IMR-90 (cell line): ENCODE results near the gene USP9X. TPM values are rescaled to one million over a fixed set of nuclear protein-coding genes. Genes with fewer than 3 reads are reported as not detected.

Source experiments
- ATAC-seq: fragments of 200-7000 bp; cut with Tn5 transposase; 2 replicates; pipeline ENCODE4 v1.9.1; 2020; ENCODE audit warnings: low read depth, mild to moderate bottlenecking, moderate library complexity
- BruUV-seq: library from RNA; stranded (reverse); fragments of 400-500 nt; replicated peaks from 2 replicates; lab custom pipeline; 2021; lab: Mats Ljungman, UMichigan
- CTCF ChIA-PET: fragments of 300-600 bp; formaldehyde crosslinking; extraction: SDS; loops from one replicate; lab custom pipeline; 2021; ENCODE audit warnings: antibody characterized with exemption; lab: Yijun Ruan, JAX
- POLR2A ChIA-PET: fragments of 300-600 bp; sonication (Branson Sonifier 250); formaldehyde crosslinking; loops from one replicate; lab custom pipeline; 2022; ENCODE audit warnings: antibody characterized with exemption; ENCODE audit not compliant: unreplicated experiment; lab: Charles Lee
- DNase-seq: peaks from one replicate; pipeline ENCODE4 v3.0.0; 2013
- H2AFZ ChIP-seq: replicated peaks from 2 replicates; pipeline ENCODE3; 2013; ENCODE audit warnings: low read length, mild to moderate bottlenecking; ENCODE audit not compliant: poor library complexity
- H2AK5ac ChIP-seq: 2 replicates; pipeline ENCODE4 v1.6.1; 2013; ENCODE audit warnings: low read depth, low read length, inconsistent platforms
- H2AK9ac ChIP-seq: replicated peaks from 2 replicates; pipeline ENCODE3; 2013; ENCODE audit warnings: mild to moderate bottlenecking, low read depth, low read length, moderate library complexity; ENCODE audit not compliant: poor library complexity
- H2BK120ac ChIP-seq: 2 replicates; pipeline ENCODE4 v1.6.1; 2013; ENCODE audit warnings: low read depth, low read length, inconsistent platforms
- H2BK15ac ChIP-seq: 3 replicates; pipeline ENCODE4 v1.6.1; 2013; ENCODE audit warnings: low read depth, low read length, inconsistent platforms
- H2BK20ac ChIP-seq: 2 replicates; pipeline ENCODE4 v1.6.1; 2013; ENCODE audit warnings: low read depth, mild to moderate bottlenecking, inconsistent platforms, low read length, moderate library complexity
- H2BK5ac ChIP-seq: 2 replicates; pipeline ENCODE4 v1.6.1; 2013; ENCODE audit warnings: mild to moderate bottlenecking, low read depth, low read length, inconsistent platforms; ENCODE audit not compliant: poor library complexity, severe bottlenecking
- H3K14ac ChIP-seq: replicated peaks from 2 replicates; pipeline ENCODE4 v1.6.1; 2013; ENCODE audit warnings: low read depth, low read length, inconsistent platforms
- H3K18ac ChIP-seq: 2 replicates; pipeline ENCODE4 v1.6.1; 2013; ENCODE audit warnings: low read depth, low read length, control low read depth
- H3K23ac ChIP-seq: 2 replicates; pipeline ENCODE4 v1.6.1; 2013; ENCODE audit warnings: low read depth, low read length, inconsistent platforms
- H3K27ac ChIP-seq: 2 replicates; pipeline ENCODE4 v1.5.1; 2013; ENCODE audit warnings: mild to moderate bottlenecking, control low read depth, low read length; ENCODE audit not compliant: insufficient read depth
- H3K27me3 ChIP-seq: 2 replicates; pipeline ENCODE4 v1.6.1; 2013; ENCODE audit warnings: low read length; ENCODE audit not compliant: control insufficient read depth, insufficient read depth
- H3K36me3 ChIP-seq: 2 replicates; pipeline ENCODE4 v1.6.1; 2013; ENCODE audit warnings: low read length, mixed read lengths; ENCODE audit not compliant: control insufficient read depth, insufficient read depth
- H3K4ac ChIP-seq: 2 replicates; pipeline ENCODE4 v1.6.1; 2013; ENCODE audit warnings: low read depth, low read length, inconsistent platforms
- H3K4me1 ChIP-seq: 2 replicates; pipeline ENCODE4 v1.6.1; 2013; ENCODE audit warnings: low read length, mixed read lengths; ENCODE audit not compliant: control insufficient read depth, insufficient read depth
- H3K4me2 ChIP-seq: 2 replicates; pipeline ENCODE4 v1.6.1; 2013; ENCODE audit warnings: low read depth, mild to moderate bottlenecking, control low read depth, low read length, moderate library complexity
- H3K4me3 ChIP-seq: 2 replicates; pipeline ENCODE4 v1.5.1; 2013; ENCODE audit warnings: low read depth, mild to moderate bottlenecking, control low read depth, low read length, moderate library complexity; ENCODE audit not compliant: insufficient read depth
- H3K56ac ChIP-seq: 2 replicates; pipeline ENCODE4 v1.6.1; 2013; ENCODE audit warnings: low read length, inconsistent platforms; ENCODE audit not compliant: insufficient read depth; ENCODE audit errors: extremely low read depth
- H3K79me1 ChIP-seq, 2 experiments: 2 replicates each; pipeline ENCODE4 v1.6.1; 2013; ENCODE audit warnings: low read length in 2 of 2, inconsistent platforms in 1 of 2, low read depth in 1 of 2
- H3K9ac ChIP-seq: 2 replicates; pipeline ENCODE4 v1.6.1; 2013; ENCODE audit warnings: low read depth, low read length, control low read depth
- H3K9me1 ChIP-seq: 2 replicates; pipeline ENCODE4 v1.6.1; 2013; ENCODE audit warnings: low read length, inconsistent platforms; ENCODE audit not compliant: insufficient read depth
- H3K9me3 ChIP-seq: 2 replicates; pipeline ENCODE4 v1.6.1; 2013; ENCODE audit warnings: low read length; ENCODE audit not compliant: control insufficient read depth, insufficient read depth
- H4K20me1 ChIP-seq: 2 replicates; pipeline ENCODE4 v1.6.1; 2013; ENCODE audit warnings: low read length, inconsistent platforms; ENCODE audit not compliant: insufficient read depth
- H4K5ac ChIP-seq: 2 replicates; pipeline ENCODE4 v1.6.1; 2013; ENCODE audit warnings: mild to moderate bottlenecking, low read depth, low read length, control low read depth
- H4K8ac ChIP-seq, 2 experiments: 2 replicates each; pipeline ENCODE4 v1.6.1; 2013; ENCODE audit warnings: low read depth in 2 of 2, low read length in 2 of 2, control low read depth in 1 of 2, inconsistent platforms in 1 of 2
- H4K91ac ChIP-seq: 2 replicates; pipeline ENCODE4 v1.6.1; 2013; ENCODE audit warnings: low read depth, low read length, inconsistent platforms; ENCODE audit not compliant: insufficient read depth
- WGBS, 2 experiments: methylation state at CpG; one replicate each; pipeline versions ENCODE4 v1.1.5 to v1.1.7; 2013; ENCODE audit warnings: missing lambda C conversion rate in 2 of 2; ENCODE audit not compliant: insufficient read length in 1 of 2; ENCODE audit errors: extremely low coverage in 2 of 2; 5-methylcytosine and 5-hydroxymethylcytosine counted together
- dilution Hi-C: fragments of 300-500 bp; cut with HindIII; formaldehyde crosslinking; loops from one replicate; pipeline ENCODE4 v1.14.3; 2018; ENCODE audit warnings: low sequenced_read_pairs; ENCODE audit not compliant: unreplicated experiment
- in situ Hi-C: fragments of 300-500 bp; cut with MboI; formaldehyde crosslinking; loops from 3 replicates; pipeline ENCODE4 v1.14.3; 2019; ENCODE audit warnings: low sequenced_read_pairs, inconsistent platforms, mixed read lengths
- intact Hi-C: fragments of 100-400 bp; cut with micrococcal nuclease; formaldehyde crosslinking; loops from 2 replicates; pipeline ENCODE4 v1.10.0; 2022
- polyA plus RNA-seq, 3 experiments: library from polyadenylated mRNA; depleted of rRNA; stranded (reverse); fragments of >200 nt; gene quantifications; 2 replicates each; pipeline ENCODE4 v1.2.3, GENCODE V29; 2012; ENCODE audit warnings: low replicate concordance in 1 of 3
- total RNA-seq: library from RNA; depleted of rRNA; stranded (reverse); fragments of >200 nt; gene quantifications from 2 replicates; pipeline ENCODE4 v1.2.3, GENCODE V29; 2012
- TF ChIP-seq, protein P1 (sequence below): fragments of 150-350 bp; IDR thresholded peaks from 2 replicates; pipeline ENCODE4 v1.6.1; 2016; ENCODE audit warnings: low read depth, mild to moderate bottlenecking, low read length, moderate library complexity, borderline replicate concordance

Gene USP9X
- total and polyA plus RNA-seq, 2 of the 4 experiments (the other 2 are of a cell fraction) = 17.5 to 104 TPM

DNA sequence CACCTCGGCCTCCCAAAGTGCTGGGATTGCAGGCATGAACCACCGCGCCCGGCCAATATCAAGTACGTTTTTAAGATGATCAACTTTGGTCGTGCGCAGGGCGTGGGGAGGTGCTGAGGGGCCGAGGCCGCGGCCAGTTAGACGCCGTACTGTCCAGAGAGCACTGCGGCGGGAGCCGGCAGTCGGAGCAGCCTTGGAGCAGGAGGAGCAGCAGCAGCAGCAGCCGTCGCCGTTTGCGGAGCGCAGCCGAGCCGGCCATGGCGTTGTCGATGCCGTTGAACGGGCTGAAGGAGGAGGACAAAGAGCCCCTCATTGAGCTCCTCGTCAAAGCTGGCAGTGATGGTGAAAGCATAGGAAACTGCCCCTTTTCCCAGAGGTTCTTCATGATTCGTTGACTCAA, 8.5 kb upstream of the USP9X start:
- no peak overlapping the region for H3K18ac ChIP-seq
- dilution Hi-C loops = no loop called here
- H3K23ac ChIP-seq = no peak overlapping the region
- no peak overlapping the region for H2AFZ ChIP-seq
- H3K9me3 ChIP-seq = no peaks in the 10 kb centered on the region
- H3K79me1 ChIP-seq = no peaks in the 10 kb centered on the region
- no peak overlapping the region for H3K4ac ChIP-seq
- no peaks in the 10 kb centered on the region for H3K36me3 ChIP-seq
- H3K9me1 ChIP-seq = no peaks in the 10 kb centered on the region
- H3K4me3 ChIP-seq = no peak overlapping the region
- H3K4me1 ChIP-seq = no peaks in the 10 kb centered on the region
- no peak overlapping the region for H2BK5ac ChIP-seq
- H4K91ac ChIP-seq = no peak overlapping the region
- no peak for DNase-seq
- H2BK120ac ChIP-seq = no peak overlapping the region
- no peak overlapping the region for H2BK20ac ChIP-seq
- no peak overlapping the region for H3K4me2 ChIP-seq
- H4K5ac ChIP-seq = no peak overlapping the region
- ChIA-PET CTCF (no interaction called here), POLR2A (no interaction called here)
- no peak overlapping the region for H4K8ac ChIP-seq
- H3K56ac ChIP-seq = no peak overlapping the region
- in situ Hi-C loops = no loop called here
- H4K20me1 ChIP-seq = no peaks in the 10 kb centered on the region
- H3K9ac ChIP-seq = no peak overlapping the region
- ATAC-seq = no peak
- H2AK9ac ChIP-seq = no peak overlapping the region
- TF ChIP-seq, protein P1, sequence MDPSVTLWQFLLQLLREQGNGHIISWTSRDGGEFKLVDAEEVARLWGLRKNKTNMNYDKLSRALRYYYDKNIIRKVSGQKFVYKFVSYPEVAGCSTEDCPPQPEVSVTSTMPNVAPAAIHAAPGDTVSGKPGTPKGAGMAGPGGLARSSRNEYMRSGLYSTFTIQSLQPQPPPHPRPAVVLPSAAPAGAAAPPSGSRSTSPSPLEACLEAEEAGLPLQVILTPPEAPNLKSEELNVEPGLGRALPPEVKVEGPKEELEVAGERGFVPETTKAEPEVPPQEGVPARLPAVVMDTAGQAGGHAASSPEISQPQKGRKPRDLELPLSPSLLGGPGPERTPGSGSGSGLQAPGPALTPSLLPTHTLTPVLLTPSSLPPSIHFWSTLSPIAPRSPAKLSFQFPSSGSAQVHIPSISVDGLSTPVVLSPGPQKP = no peak
- no peak overlapping the region for H3K27ac ChIP-seq
- 90% methylated on average over 15 of the region's 30 CpGs; no CpG with 5 or more reads in 1 of the 2 experiments for WGBS, 2 experiments
- peaks cover 8% of the 10 kb centered on the region for H3K27me3 ChIP-seq
- H2AK5ac ChIP-seq = no peak overlapping the region
- intact Hi-C loops = no loop called here
- no peak overlapping the region for H2BK15ac ChIP-seq
- BruUV-seq = no TSS peak
- no peak overlapping the region for H3K14ac ChIP-seq
